HEK293 (cell line): ENCODE data around the gene CWC25.

Experiments
- ELK4 ChIP-seq: IDR thresholded peaks from 2 replicates; pipeline ENCODE4 v1.6.1; 2011; ENCODE audit warnings: mild to moderate bottlenecking, low read depth, low read length, borderline replicate concordance
- GLI2 ChIP-seq: fragments of 450-650 bp; formaldehyde crosslinking; IDR thresholded peaks from 2 replicates; pipeline ENCODE4; 2017; ENCODE audit warnings: missing biosample characterization, missing genetic modification characterization, low read depth, borderline replicate concordance
- MEIS1 ChIP-seq: sonication (generic); formaldehyde crosslinking; IDR thresholded peaks from 2 replicates; pipeline ENCODE4 v1.8.1; 2022; ENCODE audit warnings: missing genetic modification reagents, mild to moderate bottlenecking, borderline replicate concordance
- SCRT1 ChIP-seq: fragments of 450-650 bp; formaldehyde crosslinking; IDR thresholded peaks from 2 replicates; pipeline ENCODE4 v1.5.1; 2016; ENCODE audit warnings: missing biosample characterization, missing genetic modification characterization, borderline replicate concordance
- SP2 ChIP-seq: fragments of 450-650 bp; formaldehyde crosslinking; IDR thresholded peaks from 2 replicates; pipeline ENCODE4 v1.5.1; 2016; ENCODE audit warnings: missing biosample characterization, missing genetic modification characterization
- YY1 ChIP-seq: fragments of 450-650 bp; formaldehyde crosslinking; IDR thresholded peaks from 2 replicates; pipeline ENCODE4 v1.5.1; 2018; ENCODE audit warnings: missing biosample characterization, missing genetic modification characterization
- ZBTB10 ChIP-seq: fragments of 450-650 bp; formaldehyde crosslinking; IDR thresholded peaks from 2 replicates; pipeline ENCODE4 v1.5.1; 2016; ENCODE audit warnings: missing biosample characterization, missing genetic modification characterization
- ZNF114 ChIP-seq: fragments of 450-650 bp; formaldehyde crosslinking; IDR thresholded peaks from 2 replicates; pipeline ENCODE4 v1.5.0; 2017; ENCODE audit warnings: missing biosample characterization, missing genetic modification characterization
- ZNF148 ChIP-seq: fragments of 450-650 bp; formaldehyde crosslinking; IDR thresholded peaks from 2 replicates; pipeline ENCODE4 v1.5.0; 2017; ENCODE audit warnings: missing biosample characterization, missing genetic modification characterization, borderline replicate concordance
- ZNF157 ChIP-seq: fragments of 450-650 bp; formaldehyde crosslinking; IDR thresholded peaks from 2 replicates; pipeline ENCODE4 v1.5.1; 2016; ENCODE audit warnings: missing biosample characterization, missing genetic modification characterization
- ZNF302 ChIP-seq: fragments of 450-650 bp; formaldehyde crosslinking; IDR thresholded peaks from 2 replicates; pipeline ENCODE4 v1.5.1; 2016; ENCODE audit warnings: missing biosample characterization, missing genetic modification characterization, low read depth
- ZNF398 ChIP-seq: fragments of 450-650 bp; formaldehyde crosslinking; IDR thresholded peaks from 2 replicates; pipeline ENCODE4 v1.5.1; 2017; ENCODE audit warnings: missing biosample characterization, missing genetic modification characterization
- ZNF449 ChIP-seq: fragments of 450-650 bp; formaldehyde crosslinking; IDR thresholded peaks from 2 replicates; pipeline ENCODE4 v1.5.1; 2017; ENCODE audit warnings: missing biosample characterization, mild to moderate bottlenecking, missing genetic modification characterization, moderate library complexity
- ZNF518A ChIP-seq: fragments of 450-650 bp; formaldehyde crosslinking; conservative IDR thresholded peaks from 2 replicates; pipeline ENCODE4 v1.5.1; 2016; ENCODE audit warnings: low read depth, missing biosample characterization, missing genetic modification characterization
- ZNF529 ChIP-seq: fragments of 450-650 bp; formaldehyde crosslinking; IDR thresholded peaks from 2 replicates; pipeline ENCODE4 v1.5.1; 2017; ENCODE audit warnings: missing genetic modification characterization, missing biosample characterization; ENCODE audit not compliant: insufficient replicate concordance
- ZNF610 ChIP-seq: fragments of 450-650 bp; formaldehyde crosslinking; IDR thresholded peaks from 2 replicates; pipeline ENCODE4 v1.5.1; 2016; ENCODE audit warnings: missing biosample characterization, missing genetic modification characterization, borderline replicate concordance
- ZNF692 ChIP-seq: fragments of 450-650 bp; formaldehyde crosslinking; IDR thresholded peaks from 2 replicates; pipeline ENCODE4 v1.5.1; 2016; ENCODE audit warnings: missing biosample characterization, missing genetic modification characterization
- ZSCAN18 ChIP-seq: fragments of 450-650 bp; formaldehyde crosslinking; IDR thresholded peaks from 2 replicates; pipeline ENCODE4 v1.5.1; 2016; ENCODE audit warnings: missing biosample characterization, missing genetic modification characterization

The CWC25 gene

GRCh38 chr17:38798614-38799500 lies 26.3 kb downstream of the CWC25 start (continued):
- TF ChIP-seq ZNF449 (tag by site-specific recombination) (no peak), ZNF518A (tag by site-specific recombination) (no peak), SP2 (tag by site-specific recombination) (peak; percentile 33; the same call in 1 of the 2 replicates), SCRT1 (tag by site-specific recombination) (no peak), ZNF692 (tag by site-specific recombination) (no peak), ZNF610 (tag by site-specific recombination) (peak; percentile 28; the same call in 1 of the 2 replicates), ZNF114 (no peak), ZBTB10 (tag by site-specific recombination) (peak; percentile 53; the same call in 1 of the 2 replicates), ZNF302 (tag by site-specific recombination) (no peak), ZNF157 (tag by site-specific recombination) (no peak), ZNF398 (peak; percentile 48; the same call in 1 of the 2 replicates), MEIS1 (CRISPR knock-in tag) (no peak), ZSCAN18 (tag by site-specific recombination) (no peak), ELK4 (no peak), ZNF148 (tag by site-specific recombination) (no peak), ZNF529 (tag by site-specific recombination) (no peak), YY1 (tag by site-specific recombination) (no peak; the same call in 1 of the 2 replicates), GLI2 (no peak)
